K562 (cell line): ENCODE data around the gene PPP2R2B. TPM values are rescaled to one million over a fixed set of nuclear protein-coding genes. Genes with fewer than 3 reads are reported as not detected.

Experiments used
- ATAC-seq: fragments of 200-7000 bp; cut with Tn5 transposase; 3 replicates; pipeline ENCODE4 v1.9.1; 2020; ENCODE audit warnings: moderate library complexity
- BruUV-seq: library from RNA; stranded (reverse); fragments of 400-500 nt; replicated peaks from 2 replicates; lab custom pipeline; 2021; lab: Mats Ljungman, UMichigan
- CTCF ChIA-PET: fragments of 300-600 bp; formaldehyde crosslinking; extraction: SDS; loops from one replicate; lab custom pipeline; 2021; ENCODE audit warnings: low intra/inter-chr PET ratio; lab: Yijun Ruan, JAX
- POLR2A ChIA-PET: fragments of 300-600, 350-650 bp; sonication (Branson Sonifier 250); formaldehyde crosslinking; extraction: SDS; loops from one replicate; lab custom pipeline; 2021; ENCODE audit warnings: antibody characterized with exemption, inconsistent platforms; lab: Yijun Ruan, JAX
- DNase-seq, 4 experiments: peaks; one replicate each; pipeline versions ENCODE4 v3.0.0 to v3.0.0-alpha.2; 2011 to 2018; ENCODE audit warnings: low spot score in 3 of 4, mixed read lengths in 3 of 4; ENCODE audit errors: extremely low read depth in 1 of 4
- FAIRE-seq: peaks from 2 replicates; lab custom pipeline; 2011; peaks lifted over from hg19 to GRCh38; lab: Jason Lieb, UNC
- H2AFZ ChIP-seq: 2 replicates; pipeline ENCODE4 v1.6.0; 2011; ENCODE audit warnings: low read depth, low read length, control low read depth, inconsistent platforms
- H3K27ac ChIP-seq: fragments of 200-600 bp; 3 replicates; pipeline ENCODE4 v1.8.0; 2011; ENCODE audit warnings: low read depth, mild to moderate bottlenecking, control low read depth, inconsistent platforms, low read length, moderate library complexity, mixed read lengths; ENCODE audit errors: extremely low read depth
- H3K27me3 ChIP-seq, 2 experiments: fragments of 300-600 bp in 1 of 2; 2 replicates in 1 of 2; 3 replicates in 1 of 2; pipeline versions ENCODE4 v1.6.0 to v1.8.0; 2011; ENCODE audit warnings: inconsistent platforms in 2 of 2, low read length in 2 of 2, mild to moderate bottlenecking in 1 of 2, mixed read lengths in 1 of 2, moderate library complexity in 1 of 2; ENCODE audit not compliant: control insufficient read depth in 2 of 2, insufficient read depth in 2 of 2
- H3K36me3 ChIP-seq: fragments of 300-600 bp; 3 replicates; pipeline ENCODE4 v1.8.0; 2011; ENCODE audit warnings: mild to moderate bottlenecking, low read length, inconsistent platforms; ENCODE audit not compliant: control insufficient read depth, insufficient read depth
- H3K4me1 ChIP-seq, 2 experiments: fragments of 200-600 bp in 1 of 2; replicated peaks in 1 of 2; 2 replicates in 1 of 2; 3 replicates in 1 of 2; pipeline versions ENCODE4 v1.5.1 to v1.8.0; 2011; ENCODE audit warnings: inconsistent platforms in 2 of 2, low read length in 2 of 2, mild to moderate bottlenecking in 1 of 2, mixed read lengths in 1 of 2, moderate library complexity in 1 of 2; ENCODE audit not compliant: control insufficient read depth in 2 of 2, insufficient read depth in 2 of 2
- H3K4me2 ChIP-seq: 2 replicates; pipeline ENCODE4 v1.6.1; 2011; ENCODE audit warnings: low read length, control low read depth, inconsistent platforms, mixed read lengths; ENCODE audit not compliant: insufficient read depth
- H3K4me3 ChIP-seq: fragments of 200-600 bp; sonication (generic), shearing (Covaris generic); 2 replicates; pipeline ENCODE4 v1.5.1; 2016; ENCODE audit warnings: control low read depth, inconsistent platforms
- H3K79me2 ChIP-seq: fragments of 200-600 bp; 3 replicates; pipeline ENCODE4 v1.8.0; 2011; ENCODE audit warnings: low read length, inconsistent platforms; ENCODE audit not compliant: control insufficient read depth, insufficient read depth
- H3K9ac ChIP-seq, 2 experiments: 2 replicates each; pipeline versions ENCODE4 v1.6.0 to v1.6.1; 2011; ENCODE audit warnings: low read depth in 2 of 2, low read length in 2 of 2, control low read depth in 1 of 2, inconsistent platforms in 1 of 2, mild to moderate bottlenecking in 1 of 2, mixed read lengths in 1 of 2; ENCODE audit not compliant: insufficient read depth in 1 of 2
- H3K9me1 ChIP-seq: one replicate; pipeline ENCODE4 v1.6.0; 2011; ENCODE audit warnings: inconsistent platforms, mild to moderate bottlenecking, low read length, moderate library complexity; ENCODE audit not compliant: control insufficient read depth, insufficient read depth
- H3K9me3 ChIP-seq: replicated peaks from 2 replicates; pipeline ENCODE4 v1.5.1; 2011; ENCODE audit warnings: low read depth, low read length, inconsistent platforms; ENCODE audit not compliant: control insufficient read depth, insufficient read depth
- H4K20me1 ChIP-seq: replicated peaks from 2 replicates; pipeline ENCODE4 v1.6.1; 2011; ENCODE audit warnings: low read length, inconsistent platforms, mixed read lengths; ENCODE audit not compliant: control insufficient read depth, insufficient read depth
- GTF2B ChIP-seq: IDR thresholded peaks from 2 replicates; pipeline ENCODE4 v1.6.1; 2011; ENCODE audit not compliant: insufficient read length; ENCODE audit errors: extremely low read depth
- HEY1 ChIP-seq: fragments of 250-450 bp; sonication (Bioruptor Pico); IDR thresholded peaks from 2 replicates; pipeline ENCODE4 v1.5.0; 2020; ENCODE audit warnings: mild to moderate bottlenecking, moderate library complexity, borderline replicate concordance
- NCOR1 ChIP-seq: fragments of 450-650 bp; IDR thresholded peaks from 2 replicates; pipeline ENCODE4 v1.6.1; 2016; ENCODE audit warnings: mild to moderate bottlenecking, moderate library complexity
- SRSF7 ChIP-seq: fragments of 200-400 bp; formaldehyde crosslinking; optimal IDR thresholded peaks from 2 replicates; pipeline ENCODE3; 2017; ENCODE audit warnings: mild to moderate bottlenecking, low read depth, low read length
- STAT6 ChIP-seq: sonication (generic); formaldehyde crosslinking; IDR thresholded peaks from 2 replicates; pipeline ENCODE4 v1.8.1; 2023; ENCODE audit warnings: mild to moderate bottlenecking, missing genetic modification reagents
- ZBTB9 ChIP-seq: fragments of 450-650 bp; formaldehyde crosslinking; IDR thresholded peaks from 2 replicates; pipeline ENCODE4 v1.4.0; 2020; ENCODE audit warnings: mild to moderate bottlenecking, moderate library complexity
- ZKSCAN8 ChIP-seq: fragments of 200-800 bp; sonication (Bioruptor generic); IDR thresholded peaks from 2 replicates; pipeline ENCODE4 v1.6.1; 2016; ENCODE audit warnings: missing genetic modification characterization, missing compliant biosample characterization
- ZNF224 ChIP-seq: sonication (generic); formaldehyde crosslinking; IDR thresholded peaks from 2 replicates; pipeline ENCODE4 v1.8.0; 2022; ENCODE audit warnings: mild to moderate bottlenecking, missing genetic modification reagents
- ZNF445 ChIP-seq: fragments of 250-450 bp; sonication (Bioruptor Pico); IDR thresholded peaks from 2 replicates; pipeline ENCODE4 v1.4.0; 2020; ENCODE audit warnings: low read depth, mild to moderate bottlenecking, moderate library complexity
- ZZZ3 ChIP-seq: fragments of 450-650 bp; IDR thresholded peaks from 2 replicates; pipeline ENCODE4 v1.6.1; 2016; ENCODE audit warnings: antibody characterized with exemption, mild to moderate bottlenecking, moderate library complexity
- WGBS: fragments of 100-300 bp; shearing (Covaris generic); methylation state at CpG from one replicate; pipeline ENCODE4 v1.1.6; 2016; ENCODE audit warnings: low coverage, mixed read lengths; ENCODE audit not compliant: insufficient coverage; ENCODE audit errors: missing lambda C conversion rate; 5-methylcytosine and 5-hydroxymethylcytosine counted together
- in situ Hi-C: fragments of 300-500 bp; cut with MboI; formaldehyde crosslinking; loops from 4 replicates; pipeline ENCODE4 v1.15.0; 2018; ENCODE audit warnings: inconsistent platforms, mixed read lengths
- intact Hi-C: fragments of 100-400 bp; cut with micrococcal nuclease; formaldehyde crosslinking; loops from 2 replicates; pipeline ENCODE4 v1.14.2; 2022
- polyA plus RNA-seq, 8 experiments: library from polyadenylated mRNA; depleted of rRNA in 4 of 8; stranded (reverse) in 5 of 8; unstranded in 3 of 8; fragments of >200 nt; fragmentation: Nextera tagmentation in 2 of 8; fragmentation: Illumina TruSeq in 1 of 8; extraction: Ambion mirVana in 2 of 8; extraction: Trizol in 1 of 8; gene quantifications; 2 replicates each; pipeline versions ENCODE4 v1.2.1 to v1.2.3, GENCODE V29; 2011 to 2014; ENCODE audit warnings: inconsistent platforms in 1 of 8, missing spikeins in 1 of 8
- total RNA-seq, 7 experiments: library from RNA; depleted of rRNA in 6 of 7; stranded (reverse); fragments of >200 nt in 6 of 7; fragmentation: Illumina TruSeq in 2 of 7; extraction: Trizol in 2 of 7; gene quantifications; 2 replicates each; pipeline versions ENCODE4 v1.2.1 to v1.2.3, GENCODE V29; 2011 to 2021; ENCODE audit warnings: low replicate concordance in 1 of 7

The PPP2R2B gene
- total and polyA plus RNA-seq, 9 of the 15 experiments (the other 6 are each of a cell fraction or from before 2014, with no cell fraction given): not detected

- intact Hi-C loops (no loop called here), in situ Hi-C loops (no loop called here)
- Histone ChIP-seq H3K27ac (no peak overlapping the region), H3K79me2 (no peaks in the 10 kb centered on the region), H3K9me3 (0 out of 2 replicates have a peak, but pooled peaks cover 2% of the 10 kb centered on the region), H3K9me1 (no peaks in the 10 kb centered on the region), H4K20me1 (no peaks in the 10 kb centered on the region), H3K9ac (no peak overlapping the region), H3K4me1 (no peaks in the 10 kb centered on the region), H3K27me3 (no peaks in the 10 kb centered on the region), H3K36me3 (no peaks in the 10 kb centered on the region), H3K4me3 (no peak overlapping the region), H3K4me2 (no peak overlapping the region), H2AFZ (no peak overlapping the region)
- TF ChIP-seq HEY1 (CRISPR knock-in tag) (no peak), ZNF445 (no peak), ZKSCAN8 (CRISPR knock-in tag) (no peak), ZZZ3 (no peak), NCOR1 (no peak), ZNF224 (CRISPR knock-in tag) (no peak), SRSF7 (no peak), STAT6 (CRISPR knock-in tag) (no peak), GTF2B (no peak), ZBTB9 (CRISPR knock-in tag) (no peak)
- no peak for FAIRE-seq
- DNase-seq: no peak
- WGBS: 2% methylated on average over 14 of the region's 14 CpGs
- ChIA-PET POLR2A (interaction anchor here (0.6 kb wide), 1 partner anchor 480 kb away, joined by 5 read pairs; no protein-coding TSS in a partner anchor), CTCF (no interaction called here)
- no TSS peak for BruUV-seq
- ATAC-seq: no peak
Measured at GRCh38 chr5:146877178-146877681, 1.3 kb downstream of the PPP2R2B start.
